ENCODE measurements around the gene CASK. TPM values are rescaled to one million over a fixed set of nuclear protein-coding genes. Genes with fewer than 3 reads are reported as not detected.

Gene CASK
- total and polyA plus RNA-seq, 2 experiments from 2014 or later: 82.9 to 95.7 TPM

DNA sequence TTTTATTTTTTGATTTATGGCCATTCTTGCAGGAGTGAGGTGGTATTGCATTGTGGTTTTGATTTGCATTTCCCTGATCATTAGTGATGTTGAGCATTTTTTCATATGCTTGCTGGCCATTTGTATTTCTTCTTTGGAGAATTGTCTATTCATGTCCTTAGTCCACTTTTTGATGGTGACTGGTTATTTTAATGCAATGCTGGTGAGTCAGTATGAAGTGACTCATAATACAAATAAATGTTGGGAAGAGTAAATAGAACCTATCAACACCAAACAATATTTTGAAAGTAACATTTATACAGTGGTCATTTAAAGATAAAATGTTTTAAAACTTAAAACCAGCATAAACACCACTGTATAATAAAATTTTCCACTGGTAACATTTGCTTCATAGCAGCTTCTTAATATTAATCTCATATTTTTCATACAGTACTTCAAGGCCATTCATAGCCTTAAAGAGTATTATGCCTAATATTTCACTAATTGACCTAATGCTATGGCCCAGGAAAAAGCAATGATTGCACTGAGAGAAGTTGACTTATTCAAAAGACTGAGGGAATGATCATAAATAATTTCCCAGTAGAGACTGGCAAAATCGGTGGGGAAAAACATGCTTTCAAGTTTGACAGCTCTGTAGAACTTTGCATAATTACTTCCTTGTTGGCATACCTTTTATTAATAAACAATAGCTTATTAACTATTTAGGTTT, 33.9 kb downstream of the CASK start:
- Histone ChIP-seq H3K4me1 (ENCODE audit: insufficient read depth) (no peaks in the 10 kb centered on the region), H3K4me3 (no peak overlapping the region), H3K36me3 (replicated peaks; ENCODE audit: insufficient read depth, low read depth) (no peaks in the 10 kb centered on the region), H3K4me2 (no peak overlapping the region), H2AFZ (no peak overlapping the region), H3K79me2 (peaks cover 91% of the 10 kb centered on the region), H3K27ac (no peak overlapping the region), H3K9me2 (replicated peaks; ENCODE audit: insufficient read depth) (no peaks in the 10 kb centered on the region), H3K9me3 (ENCODE audit: low read depth) (peaks cover 9% of the 10 kb centered on the region), H4K20me1 (ENCODE audit: insufficient read depth, poor library complexity, severe bottlenecking) (no peaks in the 10 kb centered on the region), H3K27me3 (no peaks in the 10 kb centered on the region)
- 67% methylated on average over 1 of the region's 1 CpG for whole genome bisulfite sequencing (ENCODE audit: low lambda C conversion rate, missing lambda C conversion rate)
- TF ChIP-seq, protein P1, sequence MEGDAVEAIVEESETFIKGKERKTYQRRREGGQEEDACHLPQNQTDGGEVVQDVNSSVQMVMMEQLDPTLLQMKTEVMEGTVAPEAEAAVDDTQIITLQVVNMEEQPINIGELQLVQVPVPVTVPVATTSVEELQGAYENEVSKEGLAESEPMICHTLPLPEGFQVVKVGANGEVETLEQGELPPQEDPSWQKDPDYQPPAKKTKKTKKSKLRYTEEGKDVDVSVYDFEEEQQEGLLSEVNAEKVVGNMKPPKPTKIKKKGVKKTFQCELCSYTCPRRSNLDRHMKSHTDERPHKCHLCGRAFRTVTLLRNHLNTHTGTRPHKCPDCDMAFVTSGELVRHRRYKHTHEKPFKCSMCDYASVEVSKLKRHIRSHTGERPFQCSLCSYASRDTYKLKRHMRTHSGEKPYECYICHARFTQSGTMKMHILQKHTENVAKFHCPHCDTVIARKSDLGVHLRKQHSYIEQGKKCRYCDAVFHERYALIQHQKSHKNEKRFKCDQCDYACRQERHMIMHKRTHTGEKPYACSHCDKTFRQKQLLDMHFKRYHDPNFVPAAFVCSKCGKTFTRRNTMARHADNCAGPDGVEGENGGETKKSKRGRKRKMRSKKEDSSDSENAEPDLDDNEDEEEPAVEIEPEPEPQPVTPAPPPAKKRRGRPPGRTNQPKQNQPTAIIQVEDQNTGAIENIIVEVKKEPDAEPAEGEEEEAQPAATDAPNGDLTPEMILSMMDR (IDR thresholded peaks at IDR 0.05; ENCODE audit: poor library complexity): no peak
- no peak for TF ChIP-seq EZH2phosphoT487 (IDR thresholded peaks at IDR 0.05; ENCODE audit: low read depth, severe bottlenecking, unreplicated experiment)
- TF ChIP-seq EZH2 (IDR thresholded peaks at IDR 0.05; ENCODE audit: borderline replicate concordance): no peak
- no peak for DNase-seq (ENCODE audit: low spot score)

DNA sequence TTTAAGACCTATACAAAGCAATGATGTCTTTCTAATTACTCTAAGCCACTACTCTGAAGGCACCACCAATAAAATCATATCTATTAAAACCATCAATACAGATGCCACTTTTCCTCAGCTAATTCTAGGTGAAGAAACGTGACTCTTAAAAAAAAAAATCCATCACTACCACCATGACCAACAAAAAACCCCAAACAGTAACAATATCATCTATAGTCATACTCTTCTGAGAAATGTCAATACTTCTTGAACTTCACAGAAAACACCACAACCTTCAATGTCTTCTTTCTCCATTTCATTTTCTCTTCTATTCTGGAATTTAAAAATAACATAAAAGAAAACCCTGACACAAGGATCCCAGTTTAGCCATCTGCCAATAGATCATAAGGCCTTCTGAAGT, 35.7 kb downstream of the CASK start:
- Histone ChIP-seq H3K9me3 (ENCODE audit: low read depth) (peaks cover 5% of the 10 kb centered on the region), H3K4me1 (ENCODE audit: insufficient read depth) (no peaks in the 10 kb centered on the region), H3K36me3 (replicated peaks; ENCODE audit: insufficient read depth, low read depth) (no peaks in the 10 kb centered on the region), H4K20me1 (ENCODE audit: insufficient read depth, poor library complexity, severe bottlenecking) (no peaks in the 10 kb centered on the region), H3K27ac (no peak overlapping the region), H3K9me2 (replicated peaks; ENCODE audit: insufficient read depth) (no peaks in the 10 kb centered on the region), H3K4me2 (no peak overlapping the region), H3K79me2 (peaks cover 91% of the 10 kb centered on the region), H3K27me3 (no peaks in the 10 kb centered on the region), H2AFZ (no peak overlapping the region), H3K4me3 (no peak overlapping the region)
- WGBS (ENCODE audit: low lambda C conversion rate, missing lambda C conversion rate): 50% methylated on average over 1 of the region's 1 CpG
- DNase-seq (ENCODE audit: low spot score): no peak
- TF ChIP-seq EZH2 (IDR thresholded peaks at IDR 0.05; ENCODE audit: borderline replicate concordance) (no peak), EZH2phosphoT487 (IDR thresholded peaks at IDR 0.05; ENCODE audit: low read depth, severe bottlenecking, unreplicated experiment) (no peak)
- TF ChIP-seq, protein P1 (IDR thresholded peaks at IDR 0.05; ENCODE audit: poor library complexity): no peak

DNA sequence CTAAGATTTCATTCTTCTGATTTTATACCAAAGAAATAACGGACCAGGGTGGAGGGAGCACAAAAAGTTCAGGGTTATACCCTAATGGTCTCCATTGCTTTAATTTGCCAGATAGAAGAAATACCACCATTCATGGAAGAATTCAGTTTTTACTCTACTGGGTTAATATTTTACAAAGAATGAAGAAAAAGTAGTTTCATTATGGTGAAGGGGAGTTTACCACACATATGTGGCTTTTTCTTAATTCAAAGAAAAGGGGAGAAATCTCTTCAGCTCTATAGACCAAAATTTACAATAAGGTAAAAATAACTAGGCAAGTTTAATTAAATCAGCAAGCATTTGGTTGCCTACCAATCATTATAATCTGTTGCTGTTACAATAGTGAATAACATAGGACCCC, 37.6 kb downstream of the CASK start:
- WGBS (ENCODE audit: low lambda C conversion rate, missing lambda C conversion rate): 63% methylated on average over 1 of the region's 1 CpG
- H3K4me1 ChIP-seq (ENCODE audit: insufficient read depth): no peaks in the 10 kb centered on the region
- peaks cover 91% of the 10 kb centered on the region for H3K79me2 ChIP-seq
- no peaks in the 10 kb centered on the region for H3K36me3 ChIP-seq (replicated peaks; ENCODE audit: insufficient read depth, low read depth)
- peaks cover 5% of the 10 kb centered on the region for H3K9me3 ChIP-seq (ENCODE audit: low read depth)
- no peaks in the 10 kb centered on the region for H4K20me1 ChIP-seq (ENCODE audit: insufficient read depth, poor library complexity, severe bottlenecking)
- DNase-seq (ENCODE audit: low spot score): no peak
- TF ChIP-seq, protein P1 (IDR thresholded peaks at IDR 0.05; ENCODE audit: poor library complexity): no peak
- TF ChIP-seq EZH2phosphoT487 (IDR thresholded peaks at IDR 0.05; ENCODE audit: low read depth, severe bottlenecking, unreplicated experiment): no peak
- no peak for TF ChIP-seq EZH2 (IDR thresholded peaks at IDR 0.05; ENCODE audit: borderline replicate concordance)
- no peak overlapping the region for H3K27ac ChIP-seq
- no peak overlapping the region for H2AFZ ChIP-seq
- no peaks in the 10 kb centered on the region for H3K9me2 ChIP-seq (replicated peaks; ENCODE audit: insufficient read depth)
- H3K4me2 ChIP-seq: no peak overlapping the region
- no peak overlapping the region for H3K4me3 ChIP-seq
- H3K27me3 ChIP-seq: no peaks in the 10 kb centered on the region
